ENCODE results near the gene ANXA8L1. TPM values are rescaled to one million over a fixed set of nuclear protein-coding genes. Genes with fewer than 3 reads are reported as not detected.

The ANXA8L1 gene
- total RNA-seq, 1 donor from 2014 or later = 0.59 TPM

GRCh38 chr10:46327685-46328084 is 47.9 kb upstream of the ANXA8L1 start:
- no peaks in the 10 kb centered on the region for H4K20me1 ChIP-seq (ENCODE audit: insufficient read depth, low read length)
- H3K4me1 ChIP-seq (ENCODE audit: insufficient read depth, low read length) = no peaks in the 10 kb centered on the region
- no peak for DNase-seq (ENCODE audit: low read depth)
- no peaks in the 10 kb centered on the region for H3K36me3 ChIP-seq (ENCODE audit: insufficient read depth, low read length)
- no peak overlapping the region for H3K4me3 Mint-ChIP-seq (ENCODE audit: unreplicated experiment)
- H3K4me1 Mint-ChIP-seq (ENCODE audit: low read depth, unreplicated experiment) = peaks cover 7% of the 10 kb centered on the region
- no peak for FAIRE-seq
- H3K27ac Mint-ChIP-seq (ENCODE audit: unreplicated experiment) = no peak overlapping the region
- H3K4me2 ChIP-seq (ENCODE audit: low read length) = no peak overlapping the region
- H3K79me2 ChIP-seq (ENCODE audit: insufficient read depth, low read length) = no peaks in the 10 kb centered on the region
- no peak overlapping the region for H3K27ac ChIP-seq (ENCODE audit: low read depth, low read length)
- no peak overlapping the region for H3K4me3 ChIP-seq (ENCODE audit: insufficient read depth, low read depth, low read length)
- TF ChIP-seq EZH2 (IDR thresholded peaks at IDR 0.05; ENCODE audit: insufficient read depth, low read length) = no peak
- TF ChIP-seq, protein P1, sequence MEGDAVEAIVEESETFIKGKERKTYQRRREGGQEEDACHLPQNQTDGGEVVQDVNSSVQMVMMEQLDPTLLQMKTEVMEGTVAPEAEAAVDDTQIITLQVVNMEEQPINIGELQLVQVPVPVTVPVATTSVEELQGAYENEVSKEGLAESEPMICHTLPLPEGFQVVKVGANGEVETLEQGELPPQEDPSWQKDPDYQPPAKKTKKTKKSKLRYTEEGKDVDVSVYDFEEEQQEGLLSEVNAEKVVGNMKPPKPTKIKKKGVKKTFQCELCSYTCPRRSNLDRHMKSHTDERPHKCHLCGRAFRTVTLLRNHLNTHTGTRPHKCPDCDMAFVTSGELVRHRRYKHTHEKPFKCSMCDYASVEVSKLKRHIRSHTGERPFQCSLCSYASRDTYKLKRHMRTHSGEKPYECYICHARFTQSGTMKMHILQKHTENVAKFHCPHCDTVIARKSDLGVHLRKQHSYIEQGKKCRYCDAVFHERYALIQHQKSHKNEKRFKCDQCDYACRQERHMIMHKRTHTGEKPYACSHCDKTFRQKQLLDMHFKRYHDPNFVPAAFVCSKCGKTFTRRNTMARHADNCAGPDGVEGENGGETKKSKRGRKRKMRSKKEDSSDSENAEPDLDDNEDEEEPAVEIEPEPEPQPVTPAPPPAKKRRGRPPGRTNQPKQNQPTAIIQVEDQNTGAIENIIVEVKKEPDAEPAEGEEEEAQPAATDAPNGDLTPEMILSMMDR (IDR thresholded peaks at IDR 0.05; ENCODE audit: insufficient read depth, low read depth, low read length) = no peak
- no peak overlapping the region for H2AFZ ChIP-seq (ENCODE audit: low read depth, low read length)
- no peaks in the 10 kb centered on the region for H3K36me3 Mint-ChIP-seq (ENCODE audit: low read depth, unreplicated experiment)
- H3K9ac ChIP-seq (ENCODE audit: low read length) = no peak overlapping the region
- H3K9me3 ChIP-seq (ENCODE audit: insufficient read depth, low read depth, low read length) = no peaks in the 10 kb centered on the region
- peaks cover 1% of the 10 kb centered on the region for H3K9me3 Mint-ChIP-seq (ENCODE audit: unreplicated experiment)
- peaks cover 37% of the 10 kb centered on the region for H3K27me3 Mint-ChIP-seq (ENCODE audit: low read depth, unreplicated experiment)
- H3K27me3 ChIP-seq (ENCODE audit: insufficient read depth, low read length) = peaks cover 14% of the 10 kb centered on the region

DNA sequence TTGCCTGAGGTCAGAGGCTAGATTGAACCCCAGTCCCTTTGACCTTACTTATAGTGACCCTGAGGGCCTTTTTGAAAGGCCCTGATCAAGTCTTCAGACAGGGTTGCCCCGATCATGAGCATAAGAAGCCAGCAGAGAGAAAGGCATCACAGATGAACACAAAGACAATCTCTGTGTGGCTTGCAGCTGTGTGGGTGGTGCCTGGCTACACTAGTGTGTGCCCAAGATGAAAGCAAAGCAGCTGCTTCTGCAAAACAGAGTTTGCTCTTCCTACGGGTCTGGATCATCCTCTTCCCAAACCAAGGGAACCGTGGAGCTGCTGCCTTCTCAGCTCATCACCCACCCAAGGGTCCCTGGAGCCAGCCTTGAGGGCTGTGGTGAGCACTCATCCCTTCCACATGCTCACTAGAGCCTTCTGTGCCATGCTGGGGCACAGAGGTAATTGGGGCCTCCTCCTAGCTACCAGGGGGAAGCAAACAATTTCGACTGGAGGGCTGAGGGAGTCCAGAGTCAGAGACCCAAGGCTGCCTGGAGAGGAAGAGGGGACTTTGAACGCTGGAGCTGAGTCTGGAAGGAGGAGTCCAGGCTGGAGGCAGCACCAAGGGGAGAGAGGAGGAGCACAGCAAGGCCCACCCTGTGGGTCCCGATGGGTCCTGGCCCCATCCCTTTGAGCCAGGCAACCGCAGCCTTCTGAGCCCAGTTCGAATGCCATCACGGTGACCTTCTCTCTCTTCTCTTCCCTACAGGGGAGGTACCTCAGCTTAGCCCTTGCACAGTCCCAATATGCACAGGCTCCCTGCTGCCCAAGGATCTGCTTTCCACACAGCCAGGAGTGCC is 46.5 kb upstream of the ANXA8L1 start:
- no peak overlapping the region for H3K27ac Mint-ChIP-seq (ENCODE audit: unreplicated experiment)
- Histone ChIP-seq H3K9me3 (ENCODE audit: insufficient read depth, low read depth, low read length) (no peaks in the 10 kb centered on the region), H2AFZ (ENCODE audit: low read depth, low read length) (no peak overlapping the region), H3K27me3 (ENCODE audit: insufficient read depth, low read length) (peaks cover 8% of the 10 kb centered on the region), H3K9ac (ENCODE audit: low read length) (no peak overlapping the region), H3K27ac (ENCODE audit: low read depth, low read length) (no peak overlapping the region), H3K4me1 (ENCODE audit: insufficient read depth, low read length) (no peaks in the 10 kb centered on the region), H3K79me2 (ENCODE audit: insufficient read depth, low read length) (no peaks in the 10 kb centered on the region), H3K36me3 (ENCODE audit: insufficient read depth, low read length) (no peaks in the 10 kb centered on the region), H4K20me1 (ENCODE audit: insufficient read depth, low read length) (no peaks in the 10 kb centered on the region), H3K4me3 (ENCODE audit: insufficient read depth, low read depth, low read length) (no peak overlapping the region), H3K4me2 (ENCODE audit: low read length) (no peak overlapping the region)
- TF ChIP-seq, protein P1 (IDR thresholded peaks at IDR 0.05; ENCODE audit: insufficient read depth, low read depth, low read length) = no peak
- TF ChIP-seq EZH2 (IDR thresholded peaks at IDR 0.05; ENCODE audit: insufficient read depth, low read length) = no peak
- peaks cover 7% of the 10 kb centered on the region for H3K4me1 Mint-ChIP-seq (ENCODE audit: low read depth, unreplicated experiment)
- peaks cover 37% of the 10 kb centered on the region for H3K27me3 Mint-ChIP-seq (ENCODE audit: low read depth, unreplicated experiment)
- peaks cover 1% of the 10 kb centered on the region for H3K9me3 Mint-ChIP-seq (ENCODE audit: unreplicated experiment)
- DNase-seq (ENCODE audit: low read depth) (no peak), FAIRE-seq (no peak)
- H3K4me3 Mint-ChIP-seq (ENCODE audit: unreplicated experiment) = no peak overlapping the region
- no peaks in the 10 kb centered on the region for H3K36me3 Mint-ChIP-seq (ENCODE audit: low read depth, unreplicated experiment)

DNA sequence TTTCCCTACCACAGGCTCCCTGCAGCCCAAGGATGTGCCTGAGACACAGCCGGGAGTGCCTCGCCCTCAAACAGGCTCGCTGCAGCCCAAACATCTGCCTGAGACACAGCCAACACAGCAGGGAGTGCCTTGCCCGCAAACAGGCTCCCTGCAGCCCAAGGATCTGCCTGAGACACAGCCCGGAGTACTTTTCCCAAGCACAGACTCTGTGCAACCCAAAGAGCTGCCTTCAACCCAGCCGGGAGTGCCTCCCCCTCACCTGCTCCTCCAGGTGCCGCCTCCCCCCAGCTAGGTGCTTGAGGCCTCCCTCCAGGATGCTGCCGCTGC is 45.9 kb upstream of the ANXA8L1 start:
- H3K36me3 ChIP-seq (ENCODE audit: insufficient read depth, low read length) = no peaks in the 10 kb centered on the region
- H4K20me1 ChIP-seq (ENCODE audit: insufficient read depth, low read length) = no peaks in the 10 kb centered on the region
- no peak overlapping the region for H3K4me3 ChIP-seq (ENCODE audit: insufficient read depth, low read depth, low read length)
- TF ChIP-seq, protein P1 (IDR thresholded peaks at IDR 0.05; ENCODE audit: insufficient read depth, low read depth, low read length) = no peak
- no peak for TF ChIP-seq EZH2 (IDR thresholded peaks at IDR 0.05; ENCODE audit: insufficient read depth, low read length)
- Mint-ChIP-seq H3K4me3 (ENCODE audit: unreplicated experiment) (no peak overlapping the region), H3K27ac (ENCODE audit: unreplicated experiment) (no peak overlapping the region), H3K9me3 (ENCODE audit: unreplicated experiment) (peaks cover 1% of the 10 kb centered on the region), H3K27me3 (ENCODE audit: low read depth, unreplicated experiment) (peaks cover 37% of the 10 kb centered on the region), H3K4me1 (ENCODE audit: low read depth, unreplicated experiment) (peaks cover 7% of the 10 kb centered on the region), H3K36me3 (ENCODE audit: low read depth, unreplicated experiment) (no peaks in the 10 kb centered on the region)
- H3K79me2 ChIP-seq (ENCODE audit: insufficient read depth, low read length) = no peaks in the 10 kb centered on the region
- DNase-seq (ENCODE audit: low read depth) = no peak
- no peak overlapping the region for H3K9ac ChIP-seq (ENCODE audit: low read length)
- H2AFZ ChIP-seq (ENCODE audit: low read depth, low read length) = no peak overlapping the region
- H3K27ac ChIP-seq (ENCODE audit: low read depth, low read length) = no peak overlapping the region
- FAIRE-seq = no peak
- H3K4me2 ChIP-seq (ENCODE audit: low read length) = no peak overlapping the region
- no peaks in the 10 kb centered on the region for H3K9me3 ChIP-seq (ENCODE audit: insufficient read depth, low read depth, low read length)
- peaks cover 8% of the 10 kb centered on the region for H3K27me3 ChIP-seq (ENCODE audit: insufficient read depth, low read length)
- H3K4me1 ChIP-seq (ENCODE audit: insufficient read depth, low read length) = no peaks in the 10 kb centered on the region

All from astrocyte (in vitro differentiated cells and primary cell).